ENCODE results near the gene THOC5. TPM values are rescaled to one million over a fixed set of nuclear protein-coding genes. Genes with fewer than 3 reads are reported as not detected.

The THOC5 gene
- total RNA-seq, 2 experiments from 2014 or later, result 48.7 to 57.3 TPM

DNA sequence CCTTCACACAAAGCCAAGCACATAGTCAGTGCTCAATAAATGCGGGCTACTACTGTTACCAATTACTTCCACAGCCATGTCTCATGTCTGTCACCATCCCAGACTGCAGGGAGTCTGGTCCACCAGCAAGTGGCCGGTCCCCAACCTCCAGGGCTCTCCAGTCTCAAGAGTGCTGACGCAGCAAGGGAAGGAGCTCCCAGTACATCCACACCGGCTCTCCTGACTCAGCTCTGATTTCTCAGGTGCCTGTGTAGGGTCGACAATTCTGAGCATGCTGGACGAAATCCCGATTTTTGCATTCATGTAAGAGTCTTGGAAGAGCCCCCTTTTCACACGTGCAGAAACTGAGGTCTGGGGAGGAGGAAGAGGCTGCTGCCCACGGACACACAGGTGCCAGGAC, 83.8 kb downstream of the THOC5 start:
- Mint-ChIP-seq H3K36me3 (ENCODE audit: low read depth) (no peaks in the 10 kb centered on the region), H3K4me1 (ENCODE audit: low read depth) (peaks cover 2% of the 10 kb centered on the region), H3K27ac (no peak overlapping the region), H3K27me3 (peaks cover 6% of the 10 kb centered on the region), H3K4me3 (peak overlapping the region; percentile 57), H3K9me3 (no peaks in the 10 kb centered on the region)
- ATAC-seq, result no peak
- intact Hi-C loops (cut with micrococcal nuclease), result no loop called here
- ChIA-PET POLR2A (no interaction called here), CTCF (interaction anchor here (0.9 to 1.7 kb wide), 3 partner anchors 9 to 94 kb away, joined by 3 to 8 read pairs (median 3); no protein-coding TSS in a partner anchor)
- TF ChIP-seq, protein P1, sequence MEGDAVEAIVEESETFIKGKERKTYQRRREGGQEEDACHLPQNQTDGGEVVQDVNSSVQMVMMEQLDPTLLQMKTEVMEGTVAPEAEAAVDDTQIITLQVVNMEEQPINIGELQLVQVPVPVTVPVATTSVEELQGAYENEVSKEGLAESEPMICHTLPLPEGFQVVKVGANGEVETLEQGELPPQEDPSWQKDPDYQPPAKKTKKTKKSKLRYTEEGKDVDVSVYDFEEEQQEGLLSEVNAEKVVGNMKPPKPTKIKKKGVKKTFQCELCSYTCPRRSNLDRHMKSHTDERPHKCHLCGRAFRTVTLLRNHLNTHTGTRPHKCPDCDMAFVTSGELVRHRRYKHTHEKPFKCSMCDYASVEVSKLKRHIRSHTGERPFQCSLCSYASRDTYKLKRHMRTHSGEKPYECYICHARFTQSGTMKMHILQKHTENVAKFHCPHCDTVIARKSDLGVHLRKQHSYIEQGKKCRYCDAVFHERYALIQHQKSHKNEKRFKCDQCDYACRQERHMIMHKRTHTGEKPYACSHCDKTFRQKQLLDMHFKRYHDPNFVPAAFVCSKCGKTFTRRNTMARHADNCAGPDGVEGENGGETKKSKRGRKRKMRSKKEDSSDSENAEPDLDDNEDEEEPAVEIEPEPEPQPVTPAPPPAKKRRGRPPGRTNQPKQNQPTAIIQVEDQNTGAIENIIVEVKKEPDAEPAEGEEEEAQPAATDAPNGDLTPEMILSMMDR (IDR thresholded peaks at IDR 0.05), result no peak
- DNase-seq, result no peak

GRCh38 chr22:29464581-29464980, 89.0 kb downstream of the THOC5 start:
- CTCF ChIA-PET, result no interaction called here
- Mint-ChIP-seq H3K27me3 (peaks cover 3% of the 10 kb centered on the region), H3K4me3 (no peak overlapping the region), H3K4me1 (ENCODE audit: low read depth) (no peaks in the 10 kb centered on the region), H3K27ac (no peak overlapping the region), H3K36me3 (ENCODE audit: low read depth) (no peaks in the 10 kb centered on the region), H3K9me3 (no peaks in the 10 kb centered on the region)
- intact Hi-C loops (cut with micrococcal nuclease), result no loop called here
- POLR2A ChIA-PET, result no interaction called here
- DNase-seq (no peak), ATAC-seq (no peak)
- TF ChIP-seq, protein P1 (IDR thresholded peaks at IDR 0.05), result no peak

DNA sequence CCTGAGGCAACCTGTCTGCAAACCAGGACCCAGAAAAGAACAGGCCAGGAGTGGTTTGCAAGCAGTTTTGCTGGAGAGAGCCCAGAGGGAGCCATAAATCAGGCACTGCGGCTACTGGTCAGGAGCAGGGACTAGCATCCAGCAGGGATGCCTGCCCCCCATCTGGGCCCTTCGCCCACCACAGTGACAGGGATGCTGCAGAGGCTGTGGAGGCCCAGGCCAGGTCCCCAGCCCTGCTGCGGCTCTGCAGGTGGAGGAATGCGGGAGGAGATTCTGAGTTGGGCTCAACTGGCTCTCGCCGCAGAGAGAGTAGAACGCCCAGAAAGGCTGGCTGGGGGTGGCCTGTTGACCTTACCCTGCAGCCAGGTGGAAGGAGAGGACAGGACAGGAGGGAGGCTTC, 89.9 kb downstream of the THOC5 start:
- DNase-seq (no peak), ATAC-seq (no peak)
- no peaks in the 10 kb centered on the region for H3K27me3 Mint-ChIP-seq
- no peaks in the 10 kb centered on the region for H3K36me3 Mint-ChIP-seq (ENCODE audit: low read depth)
- H3K4me3 Mint-ChIP-seq, result no peak overlapping the region
- no peaks in the 10 kb centered on the region for H3K4me1 Mint-ChIP-seq (ENCODE audit: low read depth)
- H3K9me3 Mint-ChIP-seq, result no peaks in the 10 kb centered on the region
- ChIA-PET POLR2A (no interaction called here), CTCF (no interaction called here)
- TF ChIP-seq, protein P1 (IDR thresholded peaks at IDR 0.05), result no peak
- intact Hi-C loops (cut with micrococcal nuclease), result no loop called here
- no peak overlapping the region for H3K27ac Mint-ChIP-seq

DNA sequence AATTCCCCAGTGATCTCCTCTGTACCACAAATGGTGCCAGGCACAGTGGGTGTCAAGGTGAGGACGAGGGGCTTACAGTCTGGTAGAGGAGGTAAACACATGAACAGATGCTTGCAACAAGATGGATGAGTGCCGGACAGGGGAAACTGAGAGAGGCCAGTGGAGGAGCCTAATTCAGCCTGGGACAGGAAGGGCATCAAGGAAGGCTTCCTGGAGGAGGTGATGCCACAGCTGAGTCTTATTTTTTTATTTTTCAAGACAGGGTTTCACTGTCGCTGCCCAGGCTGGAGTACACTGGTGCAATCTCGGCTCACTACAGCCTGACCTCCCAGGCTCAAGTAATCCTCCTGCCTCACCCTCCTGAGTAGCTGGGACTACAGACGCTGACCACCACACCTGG, 92.3 kb downstream of the THOC5 start:
- no peak for DNase-seq
- Mint-ChIP-seq H3K27ac (no peak overlapping the region), H3K4me1 (ENCODE audit: low read depth) (no peaks in the 10 kb centered on the region), H3K36me3 (ENCODE audit: low read depth) (no peaks in the 10 kb centered on the region), H3K4me3 (no peak overlapping the region), H3K9me3 (no peaks in the 10 kb centered on the region), H3K27me3 (no peaks in the 10 kb centered on the region)
- CTCF ChIA-PET, result no interaction called here
- intact Hi-C loops (cut with micrococcal nuclease), result no loop called here
- TF ChIP-seq, protein P1 (IDR thresholded peaks at IDR 0.05), result no peak
- ATAC-seq, result no peak
- POLR2A ChIA-PET, result no interaction called here

DNA sequence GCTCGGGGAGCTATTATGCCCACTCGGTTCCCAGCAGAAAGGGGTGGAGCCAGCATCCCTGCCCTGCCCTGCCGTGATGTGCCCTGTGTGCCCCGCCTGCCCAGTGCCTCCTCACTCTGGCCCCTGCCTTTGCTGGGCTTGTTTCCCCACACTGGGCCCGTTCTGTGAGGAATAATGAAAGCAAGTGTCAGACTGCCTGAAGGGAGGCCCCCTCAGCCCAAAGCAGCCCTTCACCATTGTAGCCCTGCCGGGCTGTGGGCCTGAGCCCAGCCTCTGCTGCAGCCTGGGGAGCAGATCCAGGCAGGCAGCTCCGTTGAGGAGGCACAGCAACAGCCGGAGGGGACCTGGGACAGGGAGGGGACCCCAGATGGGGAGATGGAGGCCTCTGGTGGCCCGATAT, 93.8 kb downstream of the THOC5 start:
- intact Hi-C loops (cut with micrococcal nuclease), result no loop called here
- no peak for DNase-seq
- ATAC-seq, result no peak
- ChIA-PET POLR2A (no interaction called here), CTCF (no interaction called here)
- Mint-ChIP-seq H3K9me3 (no peaks in the 10 kb centered on the region), H3K27ac (no peak overlapping the region), H3K36me3 (ENCODE audit: low read depth) (no peaks in the 10 kb centered on the region), H3K27me3 (no peaks in the 10 kb centered on the region), H3K4me1 (ENCODE audit: low read depth) (no peaks in the 10 kb centered on the region), H3K4me3 (no peak overlapping the region)
- TF ChIP-seq, protein P1 (IDR thresholded peaks at IDR 0.05), result no peak
